Endothelial cell of umbilical vein (primary cell): ENCODE results near the gene SGPL1. TPM values are rescaled to one million over a fixed set of nuclear protein-coding genes. Genes with fewer than 3 reads are reported as not detected.

Source experiments
- BruUV-seq: library from RNA; stranded (reverse); fragments of 400-500 nt; replicated peaks from 2 replicates; lab custom pipeline; 2021; lab: Mats Ljungman, UMichigan
- CTCF ChIA-PET: fragments of 300-600, 350-600 bp; sonication (Branson Sonifier 250); formaldehyde crosslinking; loops from one replicate; lab custom pipeline; 2021; ENCODE audit warnings: antibody characterized with exemption, inconsistent platforms; lab: Charles Lee
- POLR2A ChIA-PET: fragments of 300-600, 350-600 bp; sonication (Branson Sonifier 250); formaldehyde crosslinking; loops from one replicate; lab custom pipeline; 2021; ENCODE audit warnings: antibody characterized with exemption, inconsistent platforms; lab: Charles Lee
- DNase-seq: peaks from one replicate; pipeline ENCODE4 v3.0.0-alpha.2; 2011; ENCODE audit warnings: low read depth, low spot score
- FAIRE-seq: peaks from 2 replicates; lab custom pipeline; 2011; peaks lifted over from hg19 to GRCh38; lab: Jason Lieb, UNC
- H2AFZ ChIP-seq: 2 replicates; pipeline ENCODE4 v1.6.0; 2012; ENCODE audit warnings: low read depth, low read length, control low read depth, inconsistent platforms
- H3K27ac ChIP-seq: 2 replicates; pipeline ENCODE4 v1.5.1; 2011; ENCODE audit warnings: low read depth, mild to moderate bottlenecking, control low read depth, low read length, moderate library complexity; ENCODE audit not compliant: insufficient read depth
- H3K27me3 ChIP-seq, 2 experiments: 2 replicates each; pipeline versions ENCODE4 v1.6.0 to v1.6.1; 2011; ENCODE audit warnings: low read length in 2 of 2, mixed read lengths in 1 of 2; ENCODE audit not compliant: control insufficient read depth in 2 of 2, insufficient read depth in 2 of 2
- H3K36me3 ChIP-seq, 2 experiments: 2 replicates in 1 of 2; 3 replicates in 1 of 2; pipeline ENCODE4 v1.5.1; 2011; ENCODE audit warnings: low read length in 2 of 2, mild to moderate bottlenecking in 1 of 2, moderate library complexity in 1 of 2; ENCODE audit not compliant: control insufficient read depth in 2 of 2, insufficient read depth in 2 of 2; ENCODE audit errors: extremely low read depth in 1 of 2
- H3K4me1 ChIP-seq: 3 replicates; pipeline ENCODE4 v1.5.1; 2011; ENCODE audit warnings: mild to moderate bottlenecking, low read length; ENCODE audit not compliant: control insufficient read depth, insufficient read depth; ENCODE audit errors: extremely low read depth
- H3K4me2 ChIP-seq: 2 replicates; pipeline ENCODE4 v1.6.1; 2011; ENCODE audit warnings: low read length, control low read depth, mixed read lengths; ENCODE audit not compliant: insufficient read depth
- H3K4me3 ChIP-seq, 3 experiments: fragments of 200-600 bp in 1 of 3; sonication (generic), shearing (Covaris generic) in 1 of 3; replicated peaks in 1 of 3; 2 replicates each; pipeline ENCODE4 v1.5.1; 2011 to 2016; ENCODE audit warnings: control low read depth in 3 of 3, low read length in 3 of 3, mild to moderate bottlenecking in 2 of 3, inconsistent platforms in 1 of 3, low read depth in 1 of 3, moderate library complexity in 1 of 3; ENCODE audit not compliant: insufficient read depth in 1 of 3
- H3K79me2 ChIP-seq: 2 replicates; pipeline ENCODE4 v1.6.0; 2012; ENCODE audit warnings: low read length, inconsistent platforms; ENCODE audit not compliant: control insufficient read depth, insufficient read depth
- H3K9ac ChIP-seq: replicated peaks from 2 replicates; pipeline ENCODE3; 2011; ENCODE audit warnings: low read length, control low read depth; ENCODE audit not compliant: insufficient read depth; ENCODE audit errors: extremely low read depth
- H3K9me1 ChIP-seq: replicated peaks from 3 replicates; pipeline ENCODE4 v1.6.0; 2011; ENCODE audit warnings: mild to moderate bottlenecking, low read length; ENCODE audit not compliant: control insufficient read depth, insufficient read depth; ENCODE audit errors: extremely low read depth
- H3K9me3 ChIP-seq: replicated peaks from 2 replicates; pipeline ENCODE4 v1.5.1; 2012; ENCODE audit warnings: low read length, inconsistent platforms; ENCODE audit not compliant: control insufficient read depth, insufficient read depth
- H4K20me1 ChIP-seq: replicated peaks from 2 replicates; pipeline ENCODE3; 2011; ENCODE audit warnings: mild to moderate bottlenecking, low read length; ENCODE audit not compliant: control insufficient read depth, insufficient read depth; ENCODE audit errors: extremely low read depth
- CTCF ChIP-seq, 2 donors: IDR thresholded peaks; 1 replicate in 1 of 2; 2 replicates in 1 of 2; pipeline ENCODE4 v1.5.1; 2011; ENCODE audit warnings: low read length in 2 of 2, mild to moderate bottlenecking in 2 of 2, moderate library complexity in 2 of 2, control low read depth in 1 of 2, inconsistent platforms in 1 of 2, low read depth in 1 of 2; ENCODE audit not compliant: insufficient read depth in 1 of 2; ENCODE audit errors: extremely low read depth in 1 of 2
- EZH2 ChIP-seq: IDR thresholded peaks from 2 replicates; pipeline ENCODE4 v1.6.1; 2012; ENCODE audit warnings: borderline replicate concordance, low read depth, mild to moderate bottlenecking, moderate library complexity, low read length, inconsistent platforms; ENCODE audit not compliant: severe bottlenecking
- FOS ChIP-seq: IDR thresholded peaks from 2 replicates; pipeline ENCODE4 v1.6.1; 2011; ENCODE audit warnings: mild to moderate bottlenecking, low read length, moderate library complexity, borderline replicate concordance; ENCODE audit not compliant: insufficient read depth
- GATA2 ChIP-seq: IDR thresholded peaks from 2 replicates; pipeline ENCODE4 v1.7.0; 2011; ENCODE audit warnings: low read depth, mild to moderate bottlenecking, moderate library complexity, mixed read lengths, low read length; ENCODE audit not compliant: insufficient read length, insufficient read depth
- JUN ChIP-seq: IDR thresholded peaks from 2 replicates; pipeline ENCODE4 v1.6.1; 2011; ENCODE audit warnings: borderline replicate concordance, low read depth; ENCODE audit not compliant: insufficient read length, insufficient read depth
- MAX ChIP-seq: IDR thresholded peaks from 2 replicates; pipeline ENCODE4 v1.6.1; 2011; ENCODE audit not compliant: insufficient read depth, insufficient read length
- MYC ChIP-seq: IDR thresholded peaks from one replicate; pipeline ENCODE4 v1.6.1; 2011; ENCODE audit warnings: mild to moderate bottlenecking, low read depth, low read length
- POLR2A ChIP-seq: IDR thresholded peaks from 2 replicates; pipeline ENCODE4 v1.6.1; 2012; ENCODE audit warnings: low read depth, mild to moderate bottlenecking, control low read depth, low read length
- POLR2AphosphoS5 ChIP-seq: IDR thresholded peaks from 2 replicates; pipeline ENCODE4 v1.6.1; 2012; ENCODE audit warnings: low read depth, mild to moderate bottlenecking, control low read depth, low read length, moderate library complexity; ENCODE audit not compliant: insufficient read depth
- dilution Hi-C: fragments of 300-500 bp; cut with MboI; formaldehyde crosslinking; loops from one replicate; pipeline ENCODE4 v1.15.0; 2019; ENCODE audit warnings: low sequenced_read_pairs; ENCODE audit not compliant: extremely low pct_ligation_motif_present
- intact Hi-C: fragments of 100-400 bp; cut with micrococcal nuclease; formaldehyde crosslinking; loops from one replicate; pipeline ENCODE4 v1.10.0; 2022
- polyA plus RNA-seq, 4 experiments: library from polyadenylated mRNA; depleted of rRNA in 3 of 4; stranded (reverse) in 3 of 4; unstranded in 1 of 4; fragments of >200 nt; gene quantifications; 2 replicates each; pipeline versions ENCODE4 v1.2.1 to v1.2.3, GENCODE V29; 2011 to 2012; ENCODE audit warnings: missing spikeins in 1 of 4
- total RNA-seq: library from RNA; stranded (reverse); gene quantifications from 2 replicates; pipeline ENCODE4 v1.2.3, GENCODE V29; 2021

SGPL1 gene
- total and polyA plus RNA-seq, 2 donors (not counting 3 experiments of a cell fraction or from before 2014, with no cell fraction given): 11.4 to 25.2 TPM

GRCh38 chr10:70771311-70772194, 44.2 kb upstream of the SGPL1 start:
- CTCF ChIA-PET: no interaction called here
- dilution Hi-C loops: no loop called here
- no peak overlapping the region for H3K27ac ChIP-seq
- DNase-seq (no peak), FAIRE-seq (no peak)
- H3K27me3 ChIP-seq: peaks cover 3 to 4% of the 10 kb centered on the region in 2 experiments
- no peak overlapping the region for H3K4me2 ChIP-seq
- BruUV-seq: no TSS peak
- no peaks in the 10 kb centered on the region for H3K79me2 ChIP-seq
- no peak overlapping the region for H3K9ac ChIP-seq
- POLR2A ChIA-PET: no interaction called here
- TF ChIP-seq MYC (no peak), MAX (no peak), JUN (no peak), POLR2A (no peak)
- H3K4me3 ChIP-seq: no peak overlapping the region
- no peaks in the 10 kb centered on the region for H3K36me3 ChIP-seq
- H3K9me1 ChIP-seq: no peaks in the 10 kb centered on the region
- no peak overlapping the region for H2AFZ ChIP-seq
- no peaks in the 10 kb centered on the region for H3K9me3 ChIP-seq
- H4K20me1 ChIP-seq: no peaks in the 10 kb centered on the region
- intact Hi-C loops: no loop called here
- H3K4me1 ChIP-seq: no peaks in the 10 kb centered on the region

GRCh38 chr10:70772627-70773026, 43.1 kb upstream of the SGPL1 start:
- Histone ChIP-seq H3K4me1 (no peaks in the 10 kb centered on the region), H3K9me1 (no peaks in the 10 kb centered on the region), H3K4me2 (no peak overlapping the region), H2AFZ (no peak overlapping the region), H3K4me3 (no peak overlapping the region), H4K20me1 (no peaks in the 10 kb centered on the region), H3K9ac (no peak overlapping the region), H3K27me3 (peaks cover 2 to 3% of the 10 kb centered on the region in 2 experiments), H3K79me2 (no peaks in the 10 kb centered on the region), H3K9me3 (no peaks in the 10 kb centered on the region), H3K36me3 (no peaks in the 10 kb centered on the region), H3K27ac (no peak overlapping the region)
- dilution Hi-C loops (no loop called here), intact Hi-C loops (no loop called here)
- DNase-seq (no peak), FAIRE-seq (no peak)
- CTCF ChIA-PET: no interaction called here
- no TSS peak for BruUV-seq
- POLR2A ChIA-PET: no interaction called here
- TF ChIP-seq CTCF (IDR thresholded peaks at IDR 0.05; ENCODE audit: extremely low read depth in 1 of 2, insufficient read depth in 1 of 2, low read depth in 1 of 2, low read length in 2 of 2) (no peak), MAX (no peak), MYC (no peak), EZH2 (no peak), FOS (no peak), GATA2 (no peak), POLR2AphosphoS5 (no peak), JUN (no peak), POLR2A (no peak)
